ENCODE results near the gene CD82.

DNA sequence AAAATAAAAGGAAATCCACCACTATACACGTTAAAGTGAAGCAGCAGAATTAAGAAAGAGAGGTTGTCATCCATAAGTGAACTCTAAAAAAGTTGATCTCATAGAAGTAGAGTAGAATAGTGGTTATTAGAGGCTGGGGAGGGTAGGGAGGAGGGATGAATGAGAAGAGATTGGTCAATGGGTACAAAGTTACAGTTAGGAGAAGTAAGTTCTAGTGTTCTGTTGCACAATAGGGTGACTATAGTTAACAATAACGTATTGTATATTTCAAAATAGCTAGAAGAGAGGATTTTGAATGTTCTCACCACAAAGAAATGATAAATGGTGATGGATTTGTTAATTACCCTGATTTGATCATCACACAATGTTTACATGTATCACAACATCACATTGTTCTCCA lies 72.0 kb downstream of the CD82 start:
- TF ChIP-seq, protein P1, sequence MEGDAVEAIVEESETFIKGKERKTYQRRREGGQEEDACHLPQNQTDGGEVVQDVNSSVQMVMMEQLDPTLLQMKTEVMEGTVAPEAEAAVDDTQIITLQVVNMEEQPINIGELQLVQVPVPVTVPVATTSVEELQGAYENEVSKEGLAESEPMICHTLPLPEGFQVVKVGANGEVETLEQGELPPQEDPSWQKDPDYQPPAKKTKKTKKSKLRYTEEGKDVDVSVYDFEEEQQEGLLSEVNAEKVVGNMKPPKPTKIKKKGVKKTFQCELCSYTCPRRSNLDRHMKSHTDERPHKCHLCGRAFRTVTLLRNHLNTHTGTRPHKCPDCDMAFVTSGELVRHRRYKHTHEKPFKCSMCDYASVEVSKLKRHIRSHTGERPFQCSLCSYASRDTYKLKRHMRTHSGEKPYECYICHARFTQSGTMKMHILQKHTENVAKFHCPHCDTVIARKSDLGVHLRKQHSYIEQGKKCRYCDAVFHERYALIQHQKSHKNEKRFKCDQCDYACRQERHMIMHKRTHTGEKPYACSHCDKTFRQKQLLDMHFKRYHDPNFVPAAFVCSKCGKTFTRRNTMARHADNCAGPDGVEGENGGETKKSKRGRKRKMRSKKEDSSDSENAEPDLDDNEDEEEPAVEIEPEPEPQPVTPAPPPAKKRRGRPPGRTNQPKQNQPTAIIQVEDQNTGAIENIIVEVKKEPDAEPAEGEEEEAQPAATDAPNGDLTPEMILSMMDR (IDR thresholded peaks at IDR 0.05) = no peak
- no peak for TF ChIP-seq POLR2A (IDR thresholded peaks at IDR 0.05)
